Measurements from ENCODE around the gene TIMP1.

DNA sequence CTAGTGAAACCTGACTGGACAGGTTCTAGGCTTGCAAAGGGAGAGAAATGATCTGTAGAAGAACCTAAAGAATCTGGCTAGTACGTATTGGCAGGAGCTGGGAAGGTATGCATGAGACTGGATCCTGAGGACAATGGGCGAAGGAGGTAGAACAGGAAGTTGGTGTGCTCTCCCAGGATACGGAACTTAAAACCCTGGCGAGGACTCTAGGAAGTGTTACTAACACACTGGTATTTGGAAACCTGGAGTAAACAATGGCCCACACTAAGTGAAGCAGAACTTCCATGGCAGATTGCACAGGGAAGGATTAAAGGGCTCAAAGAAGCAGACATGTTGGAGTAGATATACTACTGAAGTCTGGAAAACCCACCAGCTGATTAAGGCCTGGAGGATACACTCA is 28.3 kb downstream of the TIMP1 start:
- TF ChIP-seq YY1 (IDR thresholded peaks at IDR 0.05; ENCODE audit: insufficient read depth, insufficient read length) (no peak), ZNF274 (IDR thresholded peaks at IDR 0.05; ENCODE audit: low read depth, low read length) (no peak), SUZ12 (IDR thresholded peaks at IDR 0.05; ENCODE audit: extremely low read depth, insufficient read depth, insufficient read length) (no peak)

Data from NT2/D1 (cell line).